ENCODE measurements around the gene LRRC63. TPM values are rescaled to one million over a fixed set of nuclear protein-coding genes. Genes with fewer than 3 reads are reported as not detected.

Gene LRRC63
- polyA plus RNA-seq, 3 donors = 0.36 TPM; not detected in 2

DNA sequence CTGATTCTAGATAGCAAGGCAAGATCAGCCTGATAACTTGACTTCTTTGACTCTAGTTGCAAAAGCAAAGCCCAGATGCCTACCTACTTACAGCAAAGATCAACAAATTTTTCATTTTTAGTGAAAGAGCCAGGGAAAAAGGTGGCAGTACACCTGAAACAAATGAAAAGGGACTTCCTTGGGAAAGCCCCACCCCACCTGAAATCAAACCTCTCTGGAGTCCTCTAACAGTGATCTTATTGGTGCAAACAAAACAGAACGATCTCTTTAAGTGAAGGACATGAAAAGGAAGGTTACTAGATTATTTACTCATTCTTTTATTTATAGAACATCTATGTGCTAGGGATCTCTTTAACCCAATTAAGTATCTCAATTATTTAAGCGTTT, 29.2 kb upstream of the LRRC63 start:
- no CpG with 5 or more reads among the region's 2 CpGs for WGBS (ENCODE audit: insufficient coverage)
- TF ChIP-seq, protein P1, sequence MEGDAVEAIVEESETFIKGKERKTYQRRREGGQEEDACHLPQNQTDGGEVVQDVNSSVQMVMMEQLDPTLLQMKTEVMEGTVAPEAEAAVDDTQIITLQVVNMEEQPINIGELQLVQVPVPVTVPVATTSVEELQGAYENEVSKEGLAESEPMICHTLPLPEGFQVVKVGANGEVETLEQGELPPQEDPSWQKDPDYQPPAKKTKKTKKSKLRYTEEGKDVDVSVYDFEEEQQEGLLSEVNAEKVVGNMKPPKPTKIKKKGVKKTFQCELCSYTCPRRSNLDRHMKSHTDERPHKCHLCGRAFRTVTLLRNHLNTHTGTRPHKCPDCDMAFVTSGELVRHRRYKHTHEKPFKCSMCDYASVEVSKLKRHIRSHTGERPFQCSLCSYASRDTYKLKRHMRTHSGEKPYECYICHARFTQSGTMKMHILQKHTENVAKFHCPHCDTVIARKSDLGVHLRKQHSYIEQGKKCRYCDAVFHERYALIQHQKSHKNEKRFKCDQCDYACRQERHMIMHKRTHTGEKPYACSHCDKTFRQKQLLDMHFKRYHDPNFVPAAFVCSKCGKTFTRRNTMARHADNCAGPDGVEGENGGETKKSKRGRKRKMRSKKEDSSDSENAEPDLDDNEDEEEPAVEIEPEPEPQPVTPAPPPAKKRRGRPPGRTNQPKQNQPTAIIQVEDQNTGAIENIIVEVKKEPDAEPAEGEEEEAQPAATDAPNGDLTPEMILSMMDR (IDR thresholded peaks at IDR 0.05) = no peak

DNA sequence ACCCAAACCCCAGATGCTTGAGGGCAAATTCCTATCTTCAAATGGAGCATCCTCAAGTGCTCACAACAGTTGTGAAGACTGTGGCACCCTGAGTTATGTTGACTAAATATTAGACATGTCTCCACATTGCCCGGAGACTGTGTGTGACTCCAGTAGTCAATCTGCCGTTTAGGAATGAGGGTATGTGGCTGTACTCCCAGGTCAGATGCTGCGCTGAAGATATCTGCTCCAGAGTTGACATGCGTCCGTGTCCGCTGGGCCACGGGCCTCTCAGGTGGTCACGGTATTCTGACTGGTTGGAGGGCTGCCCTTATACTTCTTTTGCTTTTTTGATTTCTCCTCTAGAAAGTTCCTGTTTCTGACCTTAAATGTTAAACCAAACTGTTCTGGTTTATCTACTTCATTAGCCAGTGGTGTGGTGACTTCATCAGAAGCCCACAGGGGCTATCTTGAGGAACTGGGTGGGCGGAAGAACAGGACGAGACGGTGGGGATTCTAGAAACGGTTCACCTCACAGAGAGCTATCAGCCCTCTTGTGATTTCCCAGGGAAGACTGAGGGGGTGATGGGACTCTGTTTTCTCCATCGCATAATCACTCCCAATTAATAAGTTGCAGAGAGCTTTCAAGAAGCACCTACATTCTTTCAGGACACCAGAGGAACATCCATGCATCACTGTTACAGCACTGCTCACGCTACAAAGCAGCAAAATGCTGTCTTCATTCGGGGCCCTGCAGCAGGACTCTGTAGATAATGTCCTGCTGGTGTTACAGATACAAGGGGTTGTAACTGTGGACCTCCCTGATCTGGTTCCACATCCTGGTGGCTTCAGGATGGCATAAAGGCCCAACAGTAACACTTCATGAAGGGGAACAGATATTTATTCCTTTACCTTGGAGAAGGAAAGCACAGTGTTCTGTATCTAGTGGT, 28.4 kb upstream of the LRRC63 start:
- Histone ChIP-seq H3K4me2 (replicated peaks; ENCODE audit: extremely low read depth, low read length, poor library complexity, severe bottlenecking) (peak overlapping the region; percentile 97), H3K4me3 (replicated peaks in 1 of 3; ENCODE audit: low read depth in 2 of 3, low read length in 3 of 3) (peak overlapping the region in 1 of 3 experiments; percentile 98)
- 16% methylated on average over 2 of the region's 15 CpGs for WGBS (ENCODE audit: insufficient coverage)

More for the DNA sequence above, 29.2 kb upstream of the LRRC63 start:
- H3K4me3 ChIP-seq (replicated peaks in 1 of 3; ENCODE audit: low read depth in 2 of 3, low read length in 3 of 3) = peak overlapping the region; percentile 61 to 98 (median 98)
- H2AFZ ChIP-seq (ENCODE audit: insufficient read depth, low read depth, low read length, poor library complexity, severe bottlenecking) = no peak overlapping the region
- peaks cover 51% of the 10 kb centered on the region for H3K4me1 Mint-ChIP-seq
- peak overlapping the region; percentile 96 to 99 (median 98) for H3K27ac Mint-ChIP-seq
- DNase-seq = no peak
- H3K27me3 ChIP-seq (ENCODE audit: control insufficient read depth in 2 of 2, insufficient read depth in 2 of 2, low read length in 2 of 2) = no peaks in the 10 kb centered on the region
- peaks cover 79% of the 10 kb centered on the region for H3K79me2 ChIP-seq (ENCODE audit: insufficient read depth, low read length)
- peak overlapping the region; percentile 85 to 95 for H3K27ac ChIP-seq (ENCODE audit: low read depth in 1 of 2, low read length in 2 of 2)
- peaks cover 4 to 11% of the 10 kb centered on the region in 2 donors for H3K36me3 ChIP-seq (replicated peaks in 1 of 2; ENCODE audit: control insufficient read depth in 1 of 2, insufficient read depth in 2 of 2, low read length in 2 of 2)
- peaks cover 0 to 4% (median 0%) of the 10 kb centered on the region in 7 donors for H3K9me3 Mint-ChIP-seq
- peaks cover 0 to 5% (median 0%) of the 10 kb centered on the region in 3 donors for H3K27me3 Mint-ChIP-seq (ENCODE audit: low read depth in 3 of 3)
- H3K4me1 ChIP-seq (ENCODE audit: control insufficient read depth in 1 of 2, insufficient read depth in 2 of 2, low read length in 2 of 2) = peaks cover 46 to 57% of the 10 kb centered on the region in 2 donors
- peak overlapping the region; percentile 74 for H3K9ac ChIP-seq (ENCODE audit: insufficient read depth, low read length, poor library complexity, severe bottlenecking)
- peak overlapping the region; percentile 98 to 100 for H3K4me3 Mint-ChIP-seq
- peak overlapping the region; percentile 97 for H3K4me2 ChIP-seq (replicated peaks; ENCODE audit: extremely low read depth, low read length, poor library complexity, severe bottlenecking)
- intact Hi-C loops (cut with micrococcal nuclease) = loop anchor here (2.0 to 10.0 kb wide), 2 partner anchors 14 to 142 kb away; no protein-coding TSS in a partner anchor
- H4K20me1 ChIP-seq (ENCODE audit: insufficient read depth, low read length) = peaks cover 45% of the 10 kb centered on the region
- H3K36me3 Mint-ChIP-seq = peaks cover 13 to 23% of the 10 kb centered on the region in 2 donors
- H3K9me3 ChIP-seq (replicated peaks in 1 of 2; ENCODE audit: control insufficient read depth in 1 of 2, insufficient read depth in 1 of 2, low read length in 2 of 2) = no peaks in the 10 kb centered on the region

More for the DNA sequence above, 28.4 kb upstream of the LRRC63 start:
- Histone ChIP-seq H3K79me2 (ENCODE audit: insufficient read depth, low read length) (peaks cover 71% of the 10 kb centered on the region), H3K9me3 (replicated peaks in 1 of 2; ENCODE audit: control insufficient read depth in 1 of 2, insufficient read depth in 1 of 2, low read length in 2 of 2) (no peaks in the 10 kb centered on the region), H3K9ac (ENCODE audit: insufficient read depth, low read length, poor library complexity, severe bottlenecking) (peak overlapping the region; percentile 74), H3K36me3 (replicated peaks in 1 of 2; ENCODE audit: control insufficient read depth in 1 of 2, insufficient read depth in 2 of 2, low read length in 2 of 2) (peaks cover 4 to 5% of the 10 kb centered on the region in 2 donors), H3K27ac (ENCODE audit: low read depth in 1 of 2, low read length in 2 of 2) (peak overlapping the region; percentile 14 to 95), H3K4me1 (ENCODE audit: control insufficient read depth in 1 of 2, insufficient read depth in 2 of 2, low read length in 2 of 2) (peaks cover 38 to 49% of the 10 kb centered on the region in 2 donors), H2AFZ (ENCODE audit: insufficient read depth, low read depth, low read length, poor library complexity, severe bottlenecking) (peak overlapping the region; percentile 52), H3K27me3 (ENCODE audit: control insufficient read depth in 2 of 2, insufficient read depth in 2 of 2, low read length in 2 of 2) (no peaks in the 10 kb centered on the region), H4K20me1 (ENCODE audit: insufficient read depth, low read length) (peaks cover 37% of the 10 kb centered on the region)
- Mint-ChIP-seq H3K27me3 (ENCODE audit: low read depth in 3 of 3) (peaks cover 0 to 5% (median 0%) of the 10 kb centered on the region in 3 donors), H3K4me1 (peaks cover 48% of the 10 kb centered on the region), H3K4me3 (peak overlapping the region; percentile 54 to 98), H3K9me3 (peaks cover 0 to 4% (median 0%) of the 10 kb centered on the region in 7 donors), H3K36me3 (peaks cover 5 to 15% of the 10 kb centered on the region in 2 donors), H3K27ac (peak overlapping the region; percentile 96 to 99 (median 98))
- TF ChIP-seq, protein P1 (IDR thresholded peaks at IDR 0.05) = no peak
- intact Hi-C loops (cut with micrococcal nuclease) = loop anchor here (2.0 to 10.0 kb wide), 2 partner anchors 14 to 142 kb away; no protein-coding TSS in a partner anchor
- DNase-seq = no peak

All from CD14-positive monocyte (primary cell).